ENCODE results near the gene IL1RL2.

GRCh38 chr2:102158011-102158755 lies 28.6 kb upstream of the IL1RL2 start:
- no peak for TF ChIP-seq CTCF (IDR thresholded peaks at IDR 0.05; ENCODE audit: low read length)
- no peak for TF ChIP-seq EZH2 (optimal IDR thresholded peaks at IDR 0.05; ENCODE audit: low read depth, low read length)
- TF ChIP-seq EZH2phosphoT487 (IDR thresholded peaks at IDR 0.05; ENCODE audit: low read length): no peak
